ENCODE results near the gene JAG2.

GRCh38 chr14:105211758-105212089 is 43.1 kb upstream of the JAG2 start:
- no peak for TF ChIP-seq POLR2AphosphoS5 (IDR thresholded peaks at IDR 0.05; ENCODE audit: low read depth, low read length)
- TF ChIP-seq POLR2A (IDR thresholded peaks at IDR 0.05; ENCODE audit: low read depth, low read length): no peak

Data from GM12891 (cell line).